ENCODE data around the gene RPH3AL. TPM values are rescaled to one million over a fixed set of nuclear protein-coding genes. Genes with fewer than 3 reads are reported as not detected.
"Not testable (repeated sequence)": the region's sequence is repeated elsewhere in the genome, so short reads cannot be mapped to it uniquely, and the experiment has no call there.

RPH3AL gene
- total RNA-seq, 1 donor from 2014 or later, result 45.6 TPM

GRCh38 chr17:320139-320538, 32.5 kb downstream of the RPH3AL start:
- DNase-seq (ENCODE audit: low spot score), result no peak

- DNase-seq (ENCODE audit: low spot score), result no peak
Observed at GRCh38 chr17:319266-319665, 33.3 kb downstream of the RPH3AL start.

- DNase-seq (ENCODE audit: low spot score), result not testable (repeated sequence)
Observed at GRCh38 chr17:317070-317469, 35.5 kb downstream of the RPH3AL start.

- DNase-seq (ENCODE audit: low spot score), result not testable (repeated sequence)
Observed at GRCh38 chr17:315399-315798, 37.2 kb downstream of the RPH3AL start.

- not testable (repeated sequence) for DNase-seq (ENCODE audit: low spot score)
Observed at GRCh38 chr17:314614-314944, 38.0 kb downstream of the RPH3AL start.

GRCh38 chr17:313911-314613, 38.5 kb downstream of the RPH3AL start:
- DNase-seq (ENCODE audit: low spot score), result no peak

- no peak for DNase-seq (ENCODE audit: low spot score)
Observed at GRCh38 chr17:313231-313630, 39.4 kb downstream of the RPH3AL start.

GRCh38 chr17:312476-313148, 40.0 kb downstream of the RPH3AL start:
- DNase-seq (ENCODE audit: low spot score), result no peak

- no peak for DNase-seq (ENCODE audit: low spot score)
Observed at GRCh38 chr17:311119-311782, 41.4 kb downstream of the RPH3AL start.

- no peak for DNase-seq (ENCODE audit: low spot score)
Observed at GRCh38 chr17:310111-311010, 42.2 kb downstream of the RPH3AL start.

GRCh38 chr17:309361-309888, 43.2 kb downstream of the RPH3AL start:
- no peak for DNase-seq (ENCODE audit: low spot score)

- DNase-seq (ENCODE audit: low spot score), result no peak
Observed at GRCh38 chr17:307741-308507, 44.7 kb downstream of the RPH3AL start.

GRCh38 chr17:307295-307691, 45.3 kb downstream of the RPH3AL start:
- no peak for DNase-seq (ENCODE audit: low spot score)

- DNase-seq (ENCODE audit: low spot score), result no peak
Observed at GRCh38 chr17:306536-307294, 45.9 kb downstream of the RPH3AL start.

GRCh38 chr17:306116-306515, 46.5 kb downstream of the RPH3AL start:
- no peak for DNase-seq (ENCODE audit: low spot score)

- no peak for DNase-seq (ENCODE audit: low spot score)
Observed at GRCh38 chr17:305090-305976, 47.3 kb downstream of the RPH3AL start.

GRCh38 chr17:304461-304860, 48.1 kb downstream of the RPH3AL start:
- DNase-seq (ENCODE audit: low spot score), result no peak

- DNase-seq (ENCODE audit: low spot score), result no peak
Observed at GRCh38 chr17:303168-303567, 49.4 kb downstream of the RPH3AL start.

GRCh38 chr17:302300-302698, 50.3 kb downstream of the RPH3AL start:
- no peak for DNase-seq (ENCODE audit: low spot score)

Data from ureter (tissue), 1 donor.